Hepatocyte (in vitro differentiated cells): ENCODE data around the gene PI4KA. TPM values are rescaled to one million over a fixed set of nuclear protein-coding genes. Genes with fewer than 3 reads are reported as not detected.
"Not testable (repeated sequence)": the region's sequence is repeated elsewhere in the genome, so short reads cannot be mapped to it uniquely, and the experiment has no call there.

Experiments
- DNase-seq: peaks from one replicate; pipeline ENCODE4 v3.0.0-alpha.2; 2016; ENCODE audit warnings: low spot score
- H2AFZ ChIP-seq: fragments of 200-600 bp; sonication (generic); 2 replicates; pipeline ENCODE4 v1.6.0; 2016; ENCODE audit warnings: antibody characterized with exemption, mild to moderate bottlenecking
- H3K27ac ChIP-seq: fragments of 200-600 bp; sonication (generic); 2 replicates; pipeline ENCODE4 v1.5.1; 2016; ENCODE audit warnings: mild to moderate bottlenecking
- H3K27me3 ChIP-seq: fragments of 200-600 bp; sonication (generic); 2 replicates; pipeline ENCODE4 v1.6.1; 2016
- H3K36me3 ChIP-seq: fragments of 200-600 bp; sonication (generic); replicated peaks from 2 replicates; pipeline ENCODE4 v1.5.1; 2016; ENCODE audit warnings: low read depth; ENCODE audit not compliant: insufficient read depth
- H3K4me1 ChIP-seq: fragments of 200-600 bp; sonication (generic); 2 replicates; pipeline ENCODE4 v1.5.1; 2016; ENCODE audit warnings: mild to moderate bottlenecking, moderate library complexity; ENCODE audit not compliant: insufficient read depth
- H3K4me2 ChIP-seq: fragments of 200-600 bp; sonication (generic); 2 replicates; pipeline ENCODE4 v1.6.0; 2016
- H3K4me3 ChIP-seq: fragments of 200-600 bp; sonication (generic); 2 replicates; pipeline ENCODE4 v1.5.1; 2016; ENCODE audit warnings: mild to moderate bottlenecking
- H3K79me2 ChIP-seq: fragments of 200-600 bp; sonication (generic); 2 replicates; pipeline ENCODE4 v1.6.0; 2017; ENCODE audit warnings: mild to moderate bottlenecking
- H3K9me2 ChIP-seq: fragments of 200-600 bp; sonication (generic); replicated peaks from 2 replicates; pipeline ENCODE4 v1.6.0; 2017; ENCODE audit warnings: mild to moderate bottlenecking; ENCODE audit not compliant: insufficient read depth
- H3K9me3 ChIP-seq: fragments of 200-600 bp; sonication (generic); 2 replicates; pipeline ENCODE4 v1.5.1; 2016; ENCODE audit warnings: low read depth, mild to moderate bottlenecking
- H4K20me1 ChIP-seq: fragments of 200-600 bp; sonication (generic); 2 replicates; pipeline ENCODE4 v1.6.0; 2016; ENCODE audit warnings: mild to moderate bottlenecking; ENCODE audit not compliant: insufficient read depth, poor library complexity, severe bottlenecking
- CTCF ChIP-seq: fragments of 200-600 bp; sonication (generic); IDR thresholded peaks from 2 replicates; pipeline ENCODE4 v1.5.1; 2016; ENCODE audit warnings: antibody characterized with exemption, mild to moderate bottlenecking; ENCODE audit not compliant: poor library complexity
- EZH2 ChIP-seq: fragments of 200-600 bp; sonication (generic); IDR thresholded peaks from 2 replicates; pipeline ENCODE4 v1.6.1; 2016; ENCODE audit warnings: antibody characterized with exemption, mild to moderate bottlenecking, borderline replicate concordance
- EZH2phosphoT487 ChIP-seq: fragments of 200-600 bp; sonication (generic); IDR thresholded peaks from one replicate; pipeline ENCODE4 v1.6.1; 2018; ENCODE audit warnings: antibody characterized with exemption, mild to moderate bottlenecking, low read depth, moderate library complexity; ENCODE audit not compliant: unreplicated experiment, severe bottlenecking
- WGBS: methylation state at CpG from one replicate; pipeline ENCODE4 v1.1.6; 2016; ENCODE audit warnings: low lambda C conversion rate; ENCODE audit errors: missing lambda C conversion rate; 5-methylcytosine and 5-hydroxymethylcytosine counted together
- polyA plus RNA-seq: library from polyadenylated mRNA; unstranded; fragments of >200 nt; fragmentation: Nextera tagmentation; extraction: Ambion mirVana; gene quantifications from 2 replicates; pipeline ENCODE4 v1.2.1, GENCODE V29; 2016
- total RNA-seq: library from RNA; depleted of rRNA; stranded (reverse); fragments of >200 nt; gene quantifications from 2 replicates; pipeline ENCODE4 v1.2.3, GENCODE V29; 2014

The PI4KA gene
- total and polyA plus RNA-seq, 2 experiments from 2014 or later = 59.1 to 75.7 TPM

- no peaks in the 10 kb centered on the region for H3K9me3 ChIP-seq
- no peak overlapping the region for H3K4me3 ChIP-seq
- no peak overlapping the region for H3K27ac ChIP-seq
- no peak for DNase-seq
- H3K4me2 ChIP-seq = no peak overlapping the region
- H3K27me3 ChIP-seq = no peaks in the 10 kb centered on the region
- H3K9me2 ChIP-seq = no peaks in the 10 kb centered on the region
- TF ChIP-seq EZH2 (no peak), EZH2phosphoT487 (no peak), CTCF (no peak)
- H4K20me1 ChIP-seq = no peaks in the 10 kb centered on the region
- no peaks in the 10 kb centered on the region for H3K36me3 ChIP-seq
- H3K4me1 ChIP-seq = no peaks in the 10 kb centered on the region
- 83% methylated on average over 7 of the region's 7 CpGs for WGBS
- H3K79me2 ChIP-seq = no peaks in the 10 kb centered on the region
- H2AFZ ChIP-seq = no peak overlapping the region
Measured at GRCh38 chr22:20899827-20900423, 41.3 kb upstream of the PI4KA start.

DNA sequence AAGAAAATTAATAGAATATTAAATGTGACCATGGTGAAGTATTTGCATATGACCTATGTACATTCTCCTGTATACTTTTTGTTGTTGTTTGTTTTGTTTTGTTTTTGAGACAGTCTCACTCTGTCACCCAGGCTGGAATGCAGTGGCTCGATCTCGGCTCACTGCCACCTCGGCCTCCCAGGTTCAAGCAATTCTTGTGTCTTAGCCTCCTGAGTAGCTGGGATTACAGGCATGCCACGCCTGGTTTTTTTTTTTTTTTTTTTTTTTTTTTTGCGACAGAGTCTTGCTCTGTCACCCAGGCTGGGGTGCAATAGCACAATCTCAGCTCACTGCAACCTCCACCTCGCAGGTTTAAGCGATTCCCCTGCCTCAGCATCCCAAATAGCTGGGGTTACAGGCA, 39.1 kb upstream of the PI4KA start:
- not testable (repeated sequence) for H3K36me3 ChIP-seq, H3K9me2 ChIP-seq, H3K27ac ChIP-seq, H3K27me3 ChIP-seq, H3K9me3 ChIP-seq, H2AFZ ChIP-seq, DNase-seq, H3K4me1 ChIP-seq, H3K79me2 ChIP-seq, H4K20me1 ChIP-seq, H3K4me3 ChIP-seq, H3K4me2 ChIP-seq
- 84% methylated on average over 6 of the region's 7 CpGs for WGBS

- H3K4me2 ChIP-seq = no peak overlapping the region
- TF ChIP-seq CTCF = no peak
- TF ChIP-seq EZH2 = no peak
- no peak for TF ChIP-seq EZH2phosphoT487
- no peak overlapping the region for H3K27ac ChIP-seq
- H3K27me3 ChIP-seq = no peaks in the 10 kb centered on the region
- no peaks in the 10 kb centered on the region for H3K36me3 ChIP-seq
- no peaks in the 10 kb centered on the region for H4K20me1 ChIP-seq
- no peaks in the 10 kb centered on the region for H3K9me3 ChIP-seq
- H3K4me3 ChIP-seq = no peak overlapping the region
- no peaks in the 10 kb centered on the region for H3K9me2 ChIP-seq
- no peak for DNase-seq
- no peak overlapping the region for H2AFZ ChIP-seq
- H3K4me1 ChIP-seq = no peaks in the 10 kb centered on the region
- no peaks in the 10 kb centered on the region for H3K79me2 ChIP-seq
- 93% methylated on average over 6 of the region's 6 CpGs for WGBS
Measured at GRCh38 chr22:20890975-20891374, 32.4 kb upstream of the PI4KA start.

DNA sequence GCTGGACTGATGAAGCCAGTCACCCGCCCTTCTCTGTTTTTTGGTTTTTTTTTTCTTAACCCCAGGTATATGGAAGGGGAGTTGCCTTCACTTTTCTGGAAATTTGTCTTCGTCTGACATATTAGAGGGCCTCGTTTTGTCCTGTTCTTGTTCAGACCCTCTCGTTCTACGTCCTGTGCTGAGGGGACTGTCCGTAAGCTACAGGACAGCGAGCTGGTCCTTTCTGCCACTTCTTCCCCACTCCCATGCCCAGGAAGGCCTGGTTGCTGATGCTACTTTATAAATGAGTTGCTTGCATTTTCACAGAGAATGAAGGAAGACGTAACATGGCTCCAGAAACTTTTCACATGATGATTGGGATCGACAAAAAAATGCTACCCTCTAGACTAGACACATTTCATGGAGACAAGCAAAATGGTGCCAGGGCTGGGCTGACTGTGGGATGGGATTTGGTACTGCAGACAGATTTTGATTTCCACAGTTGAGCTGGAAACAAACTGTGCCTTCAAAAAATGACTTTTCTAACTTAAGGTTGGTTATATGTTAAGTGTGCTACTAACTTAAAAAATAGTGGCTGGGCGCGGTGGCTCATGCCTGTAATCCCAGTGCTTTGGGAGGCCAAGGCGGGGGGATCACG, 31.4 kb upstream of the PI4KA start:
- TF ChIP-seq EZH2 = no peak
- TF ChIP-seq CTCF = no peak
- TF ChIP-seq EZH2phosphoT487 = no peak
- no peaks in the 10 kb centered on the region for H3K4me1 ChIP-seq
- no peaks in the 10 kb centered on the region for H4K20me1 ChIP-seq
- no peaks in the 10 kb centered on the region for H3K36me3 ChIP-seq
- DNase-seq = no peak
- no peak overlapping the region for H3K27ac ChIP-seq
- no peaks in the 10 kb centered on the region for H3K79me2 ChIP-seq
- WGBS = 94% methylated on average over 13 of the region's 13 CpGs
- H3K4me3 ChIP-seq = no peak overlapping the region
- no peaks in the 10 kb centered on the region for H3K27me3 ChIP-seq
- H3K9me3 ChIP-seq = no peaks in the 10 kb centered on the region
- no peak overlapping the region for H3K4me2 ChIP-seq
- H3K9me2 ChIP-seq = no peaks in the 10 kb centered on the region
- H2AFZ ChIP-seq = no peak overlapping the region
